Endodermal cell (in vitro differentiated cells): ENCODE measurements around the gene ATP1B2. TPM values are rescaled to one million over a fixed set of nuclear protein-coding genes. Genes with fewer than 3 reads are reported as not detected.

Experiments used
- DNase-seq: peaks from one replicate; pipeline ENCODE4 v3.0.0-alpha.2; 2017
- H3K27ac ChIP-seq: 2 replicates; pipeline ENCODE4 v1.5.1; 2013; ENCODE audit warnings: mild to moderate bottlenecking, low read depth, low read length, moderate library complexity
- H3K27me3 ChIP-seq: 2 replicates; pipeline ENCODE4 v1.6.1; 2013; ENCODE audit warnings: mild to moderate bottlenecking, low read length, moderate library complexity; ENCODE audit not compliant: insufficient read depth, control insufficient read depth, poor library complexity, severe bottlenecking
- H3K36me3 ChIP-seq: 2 replicates; pipeline ENCODE4 v1.7.0; 2013; ENCODE audit warnings: mild to moderate bottlenecking, low read length, moderate library complexity; ENCODE audit not compliant: control insufficient read depth, insufficient read depth
- H3K4me1 ChIP-seq: one replicate; pipeline ENCODE4 v1.7.0; 2013; ENCODE audit warnings: low read length; ENCODE audit not compliant: control insufficient read depth, insufficient read depth
- H3K4me3 ChIP-seq: 2 replicates; pipeline ENCODE4 v1.5.1; 2013; ENCODE audit warnings: mild to moderate bottlenecking, low read length, moderate library complexity
- H3K9ac ChIP-seq: 2 replicates; pipeline ENCODE4 v1.6.1; 2013; ENCODE audit warnings: mild to moderate bottlenecking, low read length, moderate library complexity; ENCODE audit not compliant: poor library complexity, severe bottlenecking; ENCODE audit errors: extremely low read depth
- H3K9me3 ChIP-seq: 2 replicates; pipeline ENCODE4 v1.6.1; 2013; ENCODE audit warnings: mild to moderate bottlenecking, low read length, moderate library complexity; ENCODE audit not compliant: control insufficient read depth
- H3K27ac Mint-ChIP-seq: 2 replicates; pipeline ENCODE4 v1.8.0; 2020; ENCODE audit warnings: mixed read lengths
- H3K27me3 Mint-ChIP-seq: 2 replicates; pipeline ENCODE4 v1.8.0; 2021; ENCODE audit warnings: mild to moderate bottlenecking, mixed read lengths; ENCODE audit not compliant: insufficient read depth
- H3K36me3 Mint-ChIP-seq: 2 replicates; pipeline ENCODE4 v1.8.0; 2020; ENCODE audit warnings: low read depth, mixed read lengths
- H3K4me1 Mint-ChIP-seq: 2 replicates; pipeline ENCODE4 v1.8.0; 2020; ENCODE audit warnings: mixed read lengths
- H3K4me3 Mint-ChIP-seq: 2 replicates; pipeline ENCODE4 v1.8.0; 2020; ENCODE audit warnings: mild to moderate bottlenecking, moderate library complexity, mixed read lengths
- H3K9me3 Mint-ChIP-seq: 2 replicates; pipeline ENCODE4 v1.8.0; 2020; ENCODE audit warnings: mild to moderate bottlenecking, mixed read lengths
- WGBS, 2 experiments: methylation state at CpG; one replicate each; pipeline versions ENCODE4 v1.1.5 to v1.1.7; 2013; ENCODE audit warnings: missing lambda C conversion rate in 2 of 2, mixed read lengths in 1 of 2; ENCODE audit not compliant: insufficient coverage in 1 of 2, insufficient read length in 1 of 2; 5-methylcytosine and 5-hydroxymethylcytosine counted together
- total RNA-seq, 2 donors: library from RNA; stranded (reverse); fragmentation: NEBNext Ultra II Directional in 1 of 2; extraction: Animal tissue kit (Norgen Biotek cat#: 25700) in 1 of 2; gene quantifications; 2 replicates in 1 of 2; 3 replicates in 1 of 2; pipeline ENCODE4 v1.2.1, GENCODE V29; 2021
- TF ChIP-seq, protein P1 (sequence below): fragments of 200-600 bp; sonication (generic); conservative IDR thresholded peaks from 2 replicates; pipeline ENCODE4 v1.5.0; 2021; ENCODE audit warnings: antibody characterized with exemption, mild to moderate bottlenecking

ATP1B2 gene
- total RNA-seq, 2 donors from 2014 or later: 6.4 to 7.5 TPM

DNA sequence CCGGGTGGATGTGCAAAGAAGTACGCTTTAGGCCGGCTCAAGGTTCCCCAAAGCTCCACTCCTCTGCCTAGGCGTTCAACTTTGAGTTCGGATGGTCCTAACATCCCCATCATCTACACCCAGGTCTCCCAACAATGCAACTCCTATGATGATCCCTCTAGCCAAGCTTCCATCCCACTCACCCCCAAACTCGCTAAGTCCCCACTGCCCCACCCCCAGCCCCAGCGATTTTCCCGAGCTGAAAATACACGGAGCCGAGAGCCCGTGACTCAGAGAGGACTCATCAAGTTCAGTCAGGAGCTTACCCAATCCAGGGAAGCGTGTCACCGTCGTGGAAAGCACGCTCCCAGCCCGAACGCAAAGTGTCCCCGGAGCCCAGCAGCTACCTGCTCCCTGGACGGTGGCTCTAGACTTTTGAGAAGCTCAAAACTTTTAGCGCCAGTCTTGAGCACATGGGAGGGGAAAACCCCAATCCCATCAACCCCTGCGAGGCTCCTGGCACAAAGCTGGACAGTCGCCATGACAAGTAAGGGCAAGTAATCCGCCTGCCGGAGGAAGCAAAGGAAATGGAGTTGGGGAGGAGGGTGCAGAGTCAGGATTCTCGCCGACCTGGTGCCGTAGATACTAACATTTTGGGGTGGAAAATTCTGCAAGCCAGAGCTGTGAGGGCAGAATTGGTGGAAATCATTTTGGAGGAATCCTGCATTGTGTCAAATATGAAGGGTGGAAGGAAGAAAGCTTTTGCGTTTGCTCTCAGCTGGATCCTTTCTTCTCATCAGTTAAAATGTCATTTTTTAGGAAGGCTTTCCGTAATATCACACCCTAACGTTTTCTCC, 36.6 kb downstream of the ATP1B2 start, which contains the start of gene TP53:
Gene TP53 (minus strand): TSS at position 419 of the 836 bp plus-strand sequence. CDS start 10,896 bp downstream, outside the sequence.
- H3K27ac Mint-ChIP-seq: peak within 1 kb of the TSS; percentile 100
- TF ChIP-seq, protein P1, sequence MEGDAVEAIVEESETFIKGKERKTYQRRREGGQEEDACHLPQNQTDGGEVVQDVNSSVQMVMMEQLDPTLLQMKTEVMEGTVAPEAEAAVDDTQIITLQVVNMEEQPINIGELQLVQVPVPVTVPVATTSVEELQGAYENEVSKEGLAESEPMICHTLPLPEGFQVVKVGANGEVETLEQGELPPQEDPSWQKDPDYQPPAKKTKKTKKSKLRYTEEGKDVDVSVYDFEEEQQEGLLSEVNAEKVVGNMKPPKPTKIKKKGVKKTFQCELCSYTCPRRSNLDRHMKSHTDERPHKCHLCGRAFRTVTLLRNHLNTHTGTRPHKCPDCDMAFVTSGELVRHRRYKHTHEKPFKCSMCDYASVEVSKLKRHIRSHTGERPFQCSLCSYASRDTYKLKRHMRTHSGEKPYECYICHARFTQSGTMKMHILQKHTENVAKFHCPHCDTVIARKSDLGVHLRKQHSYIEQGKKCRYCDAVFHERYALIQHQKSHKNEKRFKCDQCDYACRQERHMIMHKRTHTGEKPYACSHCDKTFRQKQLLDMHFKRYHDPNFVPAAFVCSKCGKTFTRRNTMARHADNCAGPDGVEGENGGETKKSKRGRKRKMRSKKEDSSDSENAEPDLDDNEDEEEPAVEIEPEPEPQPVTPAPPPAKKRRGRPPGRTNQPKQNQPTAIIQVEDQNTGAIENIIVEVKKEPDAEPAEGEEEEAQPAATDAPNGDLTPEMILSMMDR: no peak
- Histone ChIP-seq H3K36me3 (peaks cover 10% of the 10 kb centered on the region), H3K4me3 (peak within 1 kb of the TSS; percentile 98), H3K4me1 (no peaks in the 10 kb centered on the region), H3K27me3 (no peaks in the 10 kb centered on the region), H3K27ac (peak within 1 kb of the TSS; percentile 100), H3K9ac (peak within 1 kb of the TSS; percentile 97), H3K9me3 (no peaks in the 10 kb centered on the region)
- H3K36me3 Mint-ChIP-seq: peaks cover 23% of the 10 kb centered on the region
- no peaks in the 10 kb centered on the region for H3K27me3 Mint-ChIP-seq
- H3K4me3 Mint-ChIP-seq: peak within 1 kb of the TSS; percentile 85
- H3K9me3 Mint-ChIP-seq: no peaks in the 10 kb centered on the region
- peaks cover 19% of the 10 kb centered on the region for H3K4me1 Mint-ChIP-seq
- peak; percentile 98 for DNase-seq
- 0 to 1% methylated on average over 18 to 30 of the region's 30 CpGs for WGBS, 2 experiments

DNA sequence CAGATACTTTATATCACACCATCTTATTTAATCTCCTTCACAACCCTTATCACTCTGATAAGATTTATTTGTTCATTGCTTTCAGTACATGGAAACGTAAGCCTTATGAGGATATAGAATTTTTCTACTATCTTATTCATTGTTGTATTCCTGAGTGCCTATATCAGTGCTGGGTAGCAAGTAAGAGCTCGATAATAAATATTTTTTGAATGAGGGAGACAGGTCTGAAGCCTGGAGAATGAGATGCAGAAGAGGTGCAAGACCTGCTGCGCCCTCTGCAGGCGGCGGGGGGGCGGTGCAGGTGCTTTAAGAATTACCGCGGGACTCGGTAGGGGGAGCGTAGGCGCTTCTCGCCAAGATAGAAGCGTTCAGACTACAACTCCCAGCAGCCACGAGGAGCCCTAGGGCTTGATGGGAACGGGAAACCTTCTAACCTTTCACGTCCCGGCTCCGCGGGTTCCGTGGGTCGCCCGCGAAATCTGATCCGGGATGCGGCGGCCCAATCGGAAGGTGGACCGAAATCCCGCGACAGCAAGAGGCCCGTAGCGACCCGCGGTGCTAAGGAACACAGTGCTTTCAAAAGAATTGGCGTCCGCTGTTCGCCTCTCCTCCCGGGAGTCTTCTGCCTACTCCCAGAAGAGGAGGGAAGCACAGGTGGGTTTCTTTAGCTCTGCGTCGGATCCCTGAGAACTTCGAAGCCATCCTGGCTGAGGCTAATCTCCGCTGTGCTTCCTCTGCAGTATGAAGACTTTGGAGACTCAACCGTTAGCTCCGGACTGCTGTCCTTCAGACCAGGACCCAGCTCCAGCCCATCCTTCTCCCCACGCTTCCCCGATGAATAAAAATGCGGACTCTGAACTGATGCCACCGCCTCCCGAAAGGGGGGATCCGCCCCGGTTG, 37.4 kb downstream of the ATP1B2 start, which contains the start of gene WRAP53:
Gene WRAP53 (plus strand): TSS at position 570 of the 900 bp plus-strand sequence. CDS start 172 bp downstream, at position 742.
- peak within 1 kb of the TSS; percentile 100 for H3K27ac ChIP-seq
- peak within 1 kb of the TSS; percentile 97 for H3K9ac ChIP-seq
- H3K4me1 ChIP-seq: no peaks in the 10 kb centered on the region
- H3K27me3 ChIP-seq: no peaks in the 10 kb centered on the region
- peak within 1 kb of the TSS; percentile 98 for H3K4me3 ChIP-seq
- no peaks in the 10 kb centered on the region for H3K9me3 Mint-ChIP-seq
- DNase-seq: peak; percentile 100
- H3K9me3 ChIP-seq: no peaks in the 10 kb centered on the region
- H3K4me1 Mint-ChIP-seq: peaks cover 19% of the 10 kb centered on the region
- no peaks in the 10 kb centered on the region for H3K27me3 Mint-ChIP-seq
- TF ChIP-seq, protein P1: peak; percentile 99
- peak within 1 kb of the TSS; percentile 100 for H3K27ac Mint-ChIP-seq
- 0% methylated on average over 34 to 50 of the region's 51 CpGs for WGBS, 2 experiments
- H3K4me3 Mint-ChIP-seq: peak within 1 kb of the TSS; percentile 85
- peaks cover 10% of the 10 kb centered on the region for H3K36me3 ChIP-seq
- H3K36me3 Mint-ChIP-seq: peaks cover 25% of the 10 kb centered on the region

DNA sequence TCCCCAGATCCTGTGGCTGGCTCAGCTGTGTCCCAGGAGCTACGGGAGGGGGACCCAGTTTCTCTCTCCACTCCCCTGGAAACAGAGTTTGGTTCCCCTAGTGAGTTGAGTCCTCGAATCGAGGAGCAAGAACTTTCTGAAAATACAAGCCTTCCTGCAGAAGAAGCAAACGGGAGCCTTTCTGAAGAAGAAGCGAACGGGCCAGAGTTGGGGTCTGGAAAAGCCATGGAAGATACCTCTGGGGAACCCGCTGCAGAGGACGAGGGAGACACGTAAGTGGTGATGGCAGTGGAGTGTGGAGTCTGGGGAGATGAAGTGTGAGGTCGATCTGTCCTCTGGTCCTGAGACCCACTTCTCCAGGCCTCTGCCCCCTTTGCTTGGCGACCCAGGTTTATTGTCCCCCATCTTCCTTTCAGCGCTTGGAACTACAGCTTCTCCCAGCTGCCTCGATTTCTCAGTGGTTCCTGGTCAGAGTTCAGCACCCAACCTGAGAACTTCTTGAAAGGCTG, 38.1 kb downstream of the ATP1B2 start:
- Histone ChIP-seq H3K27ac (peak overlapping the region; percentile 34), H3K36me3 (peaks cover 9% of the 10 kb centered on the region), H3K27me3 (no peaks in the 10 kb centered on the region), H3K9me3 (no peaks in the 10 kb centered on the region), H3K9ac (peak overlapping the region; percentile 74), H3K4me1 (no peaks in the 10 kb centered on the region), H3K4me3 (peak overlapping the region; percentile 96)
- H3K9me3 Mint-ChIP-seq: no peaks in the 10 kb centered on the region
- H3K4me1 Mint-ChIP-seq: peaks cover 19% of the 10 kb centered on the region
- peak overlapping the region; percentile 83 for H3K27ac Mint-ChIP-seq
- peaks cover 26% of the 10 kb centered on the region for H3K36me3 Mint-ChIP-seq
- WGBS, 2 experiments: 16 to 18% methylated on average over 12 to 13 of the region's 13 CpGs
- TF ChIP-seq, protein P1: no peak
- no peak for DNase-seq
- H3K4me3 Mint-ChIP-seq: peak overlapping the region; percentile 85
- no peaks in the 10 kb centered on the region for H3K27me3 Mint-ChIP-seq
